Keratinocyte (primary cell): Measurements from ENCODE around the gene BAIAP3. TPM values are rescaled to one million over a fixed set of nuclear protein-coding genes. Genes with fewer than 3 reads are reported as not detected.

Source experiments
- DNase-seq: peaks from one replicate; pipeline ENCODE4 v3.0.0-alpha.2; 2011; ENCODE audit warnings: low read depth, missing footprints, low spot score
- FAIRE-seq: peaks from 2 replicates; lab custom pipeline; 2011; peaks lifted over from hg19 to GRCh38; lab: Jason Lieb, UNC
- H2AFZ ChIP-seq: 2 replicates; pipeline ENCODE4 v1.6.0; 2012; ENCODE audit warnings: low read length, control low read depth, inconsistent platforms; ENCODE audit not compliant: control insufficient read depth
- H3K27ac ChIP-seq: 2 replicates; pipeline ENCODE4 v1.5.1; 2011; ENCODE audit warnings: low read length; ENCODE audit not compliant: control insufficient read depth, insufficient read depth
- H3K27me3 ChIP-seq: 3 replicates; pipeline ENCODE4 v1.6.0; 2011; ENCODE audit warnings: low read length; ENCODE audit not compliant: control insufficient read depth, insufficient read depth; ENCODE audit errors: extremely low read depth
- H3K36me3 ChIP-seq, 2 experiments: 2 replicates in 1 of 2; 3 replicates in 1 of 2; pipeline ENCODE4 v1.5.1; 2011; ENCODE audit warnings: low read length in 2 of 2, mild to moderate bottlenecking in 1 of 2; ENCODE audit not compliant: control insufficient read depth in 2 of 2, insufficient read depth in 2 of 2; ENCODE audit errors: extremely low read depth in 1 of 2
- H3K4me1 ChIP-seq: 3 replicates; pipeline ENCODE4 v1.5.1; 2011; ENCODE audit warnings: low read length; ENCODE audit not compliant: control insufficient read depth, insufficient read depth; ENCODE audit errors: extremely low read depth
- H3K4me2 ChIP-seq: 3 replicates; pipeline ENCODE4 v1.6.0; 2011; ENCODE audit warnings: low read depth, low read length; ENCODE audit not compliant: control insufficient read depth, insufficient read depth; ENCODE audit errors: extremely low read depth
- H3K4me3 ChIP-seq, 3 experiments: fragments of 200-600 bp in 1 of 3; sonication (generic) in 1 of 3; 2 replicates in 2 of 3; 3 replicates in 1 of 3; pipeline ENCODE4 v1.5.1; 2011 to 2016; ENCODE audit warnings: low read length in 3 of 3, mild to moderate bottlenecking in 3 of 3, control low read depth in 2 of 3, inconsistent platforms in 1 of 3, low read depth in 1 of 3, mixed read lengths in 1 of 3, mixed run types in 1 of 3, moderate library complexity in 1 of 3; ENCODE audit not compliant: control insufficient read depth in 2 of 3, insufficient read depth in 2 of 3; ENCODE audit errors: extremely low read depth in 1 of 3
- H3K79me2 ChIP-seq: 2 replicates; pipeline ENCODE4 v1.6.0; 2012; ENCODE audit warnings: low read length; ENCODE audit not compliant: control insufficient read depth, insufficient read depth
- H3K9ac ChIP-seq: 3 replicates; pipeline ENCODE4 v1.6.0; 2011; ENCODE audit warnings: low read length; ENCODE audit not compliant: control insufficient read depth, insufficient read depth; ENCODE audit errors: extremely low read depth
- H3K9me1 ChIP-seq: 3 replicates; pipeline ENCODE4 v1.6.0; 2011; ENCODE audit warnings: low read length; ENCODE audit not compliant: control insufficient read depth, insufficient read depth; ENCODE audit errors: extremely low read depth
- H3K9me3 ChIP-seq: 2 replicates; pipeline ENCODE4 v1.5.1; 2012; ENCODE audit warnings: low read depth, low read length; ENCODE audit not compliant: control insufficient read depth
- H4K20me1 ChIP-seq: 3 replicates; pipeline ENCODE4 v1.6.0; 2011; ENCODE audit warnings: low read length; ENCODE audit not compliant: control insufficient read depth, insufficient read depth; ENCODE audit errors: extremely low read depth
- CTCF ChIP-seq, 3 experiments: IDR thresholded peaks in 1 of 3; conservative IDR thresholded peaks in 1 of 3; optimal IDR thresholded peaks in 1 of 3; 2 replicates in 2 of 3; 3 replicates in 1 of 3; pipeline versions ENCODE3 to v1.5.1; 2011; ENCODE audit warnings: low read length in 3 of 3, mild to moderate bottlenecking in 3 of 3, moderate library complexity in 2 of 3, control low read depth in 1 of 3, inconsistent platforms in 1 of 3; ENCODE audit not compliant: insufficient read depth in 2 of 3; ENCODE audit errors: extremely low read depth in 1 of 3
- EZH2 ChIP-seq: IDR thresholded peaks from one replicate; pipeline ENCODE4 v1.6.1; 2012; ENCODE audit warnings: inconsistent platforms, mild to moderate bottlenecking, low read length, moderate library complexity
- dilution Hi-C: fragments of 300-500 bp; cut with MboI; formaldehyde crosslinking; loops from one replicate; pipeline ENCODE4 v1.7.0; 2020; ENCODE audit warnings: low sequenced_read_pairs; ENCODE audit not compliant: extremely low pct_ligation_motif_present
- polyA plus RNA-seq, 5 experiments: library from polyadenylated mRNA; depleted of rRNA in 3 of 5; stranded (reverse) in 3 of 5; stranded (forward) in 1 of 5; unstranded in 1 of 5; fragments of >200 nt; gene quantifications; 1 replicate in 1 of 5; 2 replicates in 3 of 5; 3 replicates in 1 of 5; pipeline versions ENCODE4 v1.2.1 to v1.2.3, GENCODE V29; 2011 to 2012; ENCODE audit warnings: missing spikeins in 2 of 5, low read depth in 1 of 5, low replicate concordance in 1 of 5

The BAIAP3 gene
- polyA plus RNA-seq, 1 donor (not counting 4 experiments of a cell fraction or from before 2014, with no cell fraction given), result not detected

- Histone ChIP-seq H3K9ac (no peak overlapping the region), H4K20me1 (peaks cover 34% of the 10 kb centered on the region)
- no peak for TF ChIP-seq CTCF (optimal IDR thresholded peaks at IDR 0.05 in 1 of 3, IDR thresholded peaks at IDR 0.05 in 1 of 3, conservative IDR thresholded peaks at IDR 0.05 in 1 of 3; ENCODE audit: extremely low read depth in 1 of 3, insufficient read depth in 2 of 3, low read length in 3 of 3)
- no peak for TF ChIP-seq EZH2
Measured at GRCh38 chr16:1312467-1312816, 21.0 kb upstream of the BAIAP3 start.

GRCh38 chr16:1312903-1313302, 20.5 kb upstream of the BAIAP3 start:
- Histone ChIP-seq H3K4me1 (peaks cover 16% of the 10 kb centered on the region), H4K20me1 (peaks cover 34% of the 10 kb centered on the region), H3K79me2 (peaks cover 72% of the 10 kb centered on the region), H3K9ac (no peak overlapping the region), H3K27me3 (no peaks in the 10 kb centered on the region), H3K4me2 (no peak overlapping the region), H3K27ac (no peak overlapping the region), H3K9me1 (no peaks in the 10 kb centered on the region), H3K36me3 (peaks cover 26 to 43% of the 10 kb centered on the region in 2 experiments), H3K9me3 (no peaks in the 10 kb centered on the region), H2AFZ (no peak overlapping the region), H3K4me3 (no peak overlapping the region)
- dilution Hi-C loops, result no loop called here
- no peak for TF ChIP-seq CTCF (optimal IDR thresholded peaks at IDR 0.05 in 1 of 3, IDR thresholded peaks at IDR 0.05 in 1 of 3, conservative IDR thresholded peaks at IDR 0.05 in 1 of 3; ENCODE audit: extremely low read depth in 1 of 3, insufficient read depth in 2 of 3, low read length in 3 of 3)
- DNase-seq (no peak), FAIRE-seq (no peak)

More at GRCh38 chr16:1312467-1312816, 21.0 kb upstream of the BAIAP3 start:
- H3K4me2 ChIP-seq, result peak overlapping the region; percentile 77
- H3K79me2 ChIP-seq, result peaks cover 67% of the 10 kb centered on the region
- H3K9me3 ChIP-seq, result no peaks in the 10 kb centered on the region
- H2AFZ ChIP-seq, result no peak overlapping the region
- no peak overlapping the region for H3K4me3 ChIP-seq
- DNase-seq, result no peak
- dilution Hi-C loops, result no loop called here
- H3K27ac ChIP-seq, result no peak overlapping the region
- no peaks in the 10 kb centered on the region for H3K27me3 ChIP-seq
- FAIRE-seq, result no peak
- no peaks in the 10 kb centered on the region for H3K9me1 ChIP-seq
- H3K36me3 ChIP-seq, result peaks cover 21 to 40% of the 10 kb centered on the region in 2 experiments
- peaks cover 16% of the 10 kb centered on the region for H3K4me1 ChIP-seq
